ENCODE data around the gene CDYL. TPM values are rescaled to one million over a fixed set of nuclear protein-coding genes. Genes with fewer than 3 reads are reported as not detected.
A peak's percentile ranks its signal among the peaks of the same experiment; 100 is the strongest.

CDYL gene
- total RNA-seq, 1 experiment from 2014 or later, result 32.0 TPM

GRCh38 chr6:4935975-4936680, 159.9 kb downstream of the CDYL start:
- no peak for DNase-seq (ENCODE audit: low spot score)

- DNase-seq (ENCODE audit: low spot score), result peak; percentile 74
These were observed 160.5 kb downstream of the CDYL start for GRCh38 chr6:4936681-4937041.

- no peak for DNase-seq (ENCODE audit: low spot score)
These were observed 161.2 kb downstream of the CDYL start for GRCh38 chr6:4937414-4937813.

- DNase-seq (ENCODE audit: low spot score), result no peak
These were observed 163.0 kb downstream of the CDYL start for GRCh38 chr6:4939241-4939640.

GRCh38 chr6:4940416-4940815, 164.2 kb downstream of the CDYL start:
- DNase-seq (ENCODE audit: low spot score), result no peak

- DNase-seq (ENCODE audit: low spot score), result peak; percentile 93
These were observed 165.8 kb downstream of the CDYL start for GRCh38 chr6:4941782-4942672.

- DNase-seq (ENCODE audit: low spot score), result no peak
These were observed 166.4 kb downstream of the CDYL start for GRCh38 chr6:4942673-4943009.

GRCh38 chr6:4943716-4944115, 167.5 kb downstream of the CDYL start:
- no peak for DNase-seq (ENCODE audit: low spot score)

- DNase-seq (ENCODE audit: low spot score), result no peak
These were observed 168.1 kb downstream of the CDYL start for GRCh38 chr6:4944325-4944724.

- no peak for DNase-seq (ENCODE audit: low spot score)
These were observed 170.3 kb downstream of the CDYL start for GRCh38 chr6:4946521-4946920.

GRCh38 chr6:4947716-4948115, 171.5 kb downstream of the CDYL start:
- no peak for DNase-seq (ENCODE audit: low spot score)

GRCh38 chr6:4948781-4949450, 172.7 kb downstream of the CDYL start:
- no peak for DNase-seq (ENCODE audit: low spot score)

- DNase-seq (ENCODE audit: low spot score), result no peak
These were observed 173.9 kb downstream of the CDYL start for GRCh38 chr6:4950076-4950475.

- DNase-seq (ENCODE audit: low spot score), result no peak
These were observed 174.8 kb downstream of the CDYL start for GRCh38 chr6:4950836-4951533.

GRCh38 chr6:4953440-4953839, 177.2 kb downstream of the CDYL start:
- no peak for DNase-seq (ENCODE audit: low spot score)

- no peak for DNase-seq (ENCODE audit: low spot score)
These were observed 180.4 kb downstream of the CDYL start for GRCh38 chr6:4956625-4957024.

GRCh38 chr6:4957521-4958231, 181.5 kb downstream of the CDYL start:
- DNase-seq (ENCODE audit: low spot score), result no peak

- DNase-seq (ENCODE audit: low spot score), result no peak
These were observed 182.4 kb downstream of the CDYL start for GRCh38 chr6:4958624-4959023.

- no peak for DNase-seq (ENCODE audit: low spot score)
These were observed 185.3 kb downstream of the CDYL start for GRCh38 chr6:4961322-4962168.

- DNase-seq (ENCODE audit: low spot score), result no peak
These were observed 186.7 kb downstream of the CDYL start for GRCh38 chr6:4962905-4963304.
